SJSA1 (cell line): ENCODE measurements around the gene ZBTB8A. TPM values are rescaled to one million over a fixed set of nuclear protein-coding genes. Genes with fewer than 3 reads are reported as not detected.

Experiments
- DNase-seq, 2 experiments: peaks; one replicate each; pipeline ENCODE4 v3.0.0-alpha.2; 2015 to 2020; ENCODE audit warnings: low spot score in 2 of 2, low read depth in 1 of 2
- H3K27ac ChIP-seq: fragments of 250-450 bp; sonication (Bioruptor Pico); 2 replicates; pipeline ENCODE4 v1.5.1; 2020; ENCODE audit warnings: mild to moderate bottlenecking, moderate library complexity
- H3K27me3 ChIP-seq: fragments of 250-450 bp; sonication (Bioruptor Pico); replicated peaks from 2 replicates; pipeline ENCODE4 v1.5.1; 2020; ENCODE audit warnings: mild to moderate bottlenecking, moderate library complexity
- H3K36me3 ChIP-seq: fragments of 250-450 bp; sonication (Bioruptor Pico); 2 replicates; pipeline ENCODE4 v1.5.1; 2020; ENCODE audit warnings: mild to moderate bottlenecking
- H3K4me1 ChIP-seq: fragments of 250-450 bp; sonication (Bioruptor Pico); replicated peaks from 2 replicates; pipeline ENCODE4 v1.6.1; 2021; ENCODE audit warnings: mild to moderate bottlenecking
- H3K4me3 ChIP-seq: fragments of 250-450 bp; sonication (Bioruptor Pico); 2 replicates; pipeline ENCODE4 v1.5.1; 2020; ENCODE audit warnings: mild to moderate bottlenecking
- H3K9me3 ChIP-seq: fragments of 250-450 bp; sonication (Bioruptor Pico); replicated peaks from 2 replicates; pipeline ENCODE4 v1.5.1; 2020; ENCODE audit warnings: mild to moderate bottlenecking
- total RNA-seq: library from RNA; depleted of rRNA; stranded (reverse); fragments of >200 nt; shearing (Covaris generic); gene quantifications from 2 replicates; pipeline ENCODE4 v1.2.3, GENCODE V29; 2014; rRNA removed

ZBTB8A gene
- total RNA-seq, result 7.3 and 8.6 TPM in 2 replicates

- Histone ChIP-seq H3K4me1 (peaks cover 16% of the 10 kb centered on the region), H3K9me3 (no peaks in the 10 kb centered on the region), H3K36me3 (peaks cover 3% of the 10 kb centered on the region; the same call in 1 of the 2 replicates), H3K4me3 (peak within 1 kb of the TSS; percentile 73), H3K27me3 (no peaks in the 10 kb centered on the region), H3K27ac (peak within 1 kb of the TSS; percentile 59; the same call in 1 of the 2 replicates)
- DNase-seq, result peak; percentile 61 to 76
Observed at GRCh38 chr1:32538887-32539583, at the start of gene ZBTB8A. Gene ZBTB8A, plus strand, starts transcription at chr1:32539427. Its CDS starts 53,505 bp downstream, at chr1:32592932.

GRCh38 chr1:32489774-32490454, 49.3 kb upstream of the ZBTB8A start:
- no peak overlapping the region for H3K27ac ChIP-seq
- H3K4me3 ChIP-seq, result no peak overlapping the region
- peaks cover 3% of the 10 kb centered on the region; the same call in 1 of the 2 replicates for H3K4me1 ChIP-seq
- H3K36me3 ChIP-seq, result no peaks in the 10 kb centered on the region
- no peak for DNase-seq
- no peaks in the 10 kb centered on the region for H3K9me3 ChIP-seq
- no peaks in the 10 kb centered on the region for H3K27me3 ChIP-seq

DNA sequence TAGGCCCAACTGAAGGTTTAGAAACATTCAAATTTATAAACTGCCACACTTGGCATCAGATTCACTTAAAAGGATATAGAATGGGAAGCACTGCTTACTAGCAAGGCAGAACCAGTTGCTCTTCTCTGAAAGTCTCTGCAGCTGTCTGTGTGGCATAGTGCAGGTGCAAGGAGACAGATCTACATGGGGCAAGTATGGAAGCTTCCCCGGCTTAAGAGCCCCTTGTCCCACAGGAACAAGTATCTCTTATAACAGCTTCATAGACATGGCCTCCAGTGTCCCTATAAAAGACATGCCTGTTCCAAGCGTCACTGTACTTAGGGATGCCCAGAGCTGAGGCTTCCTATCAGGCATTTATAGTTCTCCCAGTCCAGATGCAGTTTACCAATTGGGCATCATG, 47.8 kb upstream of the ZBTB8A start:
- H3K9me3 ChIP-seq, result no peaks in the 10 kb centered on the region
- H3K4me1 ChIP-seq, result peaks cover 3% of the 10 kb centered on the region; the same call in 1 of the 2 replicates
- H3K27ac ChIP-seq, result no peak overlapping the region
- no peak overlapping the region for H3K4me3 ChIP-seq
- no peaks in the 10 kb centered on the region for H3K27me3 ChIP-seq
- DNase-seq, result no peak
- H3K36me3 ChIP-seq, result no peaks in the 10 kb centered on the region

DNA sequence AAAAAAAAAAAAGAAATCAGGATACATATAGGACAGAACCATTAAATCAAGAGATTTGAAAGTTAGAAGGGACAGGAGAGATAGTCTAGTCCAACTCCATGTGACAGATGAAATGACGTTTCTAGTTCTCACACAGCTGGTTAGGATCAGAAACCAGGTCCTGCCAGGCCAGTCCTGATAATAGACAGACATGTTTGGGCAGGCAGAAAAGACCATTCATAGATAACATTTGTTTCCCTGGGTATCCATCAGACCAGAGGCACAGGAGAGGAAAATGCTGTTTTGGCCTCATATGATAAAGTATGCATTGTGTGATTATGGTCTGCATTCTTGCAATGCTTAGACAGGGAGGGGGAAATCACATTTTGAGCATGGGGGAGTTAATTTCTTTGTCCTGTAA, 45.0 kb upstream of the ZBTB8A start:
- H3K4me3 ChIP-seq, result no peak overlapping the region
- no peaks in the 10 kb centered on the region for H3K27me3 ChIP-seq
- DNase-seq, result peak in 1 of 2 experiments; percentile 9

DNA sequence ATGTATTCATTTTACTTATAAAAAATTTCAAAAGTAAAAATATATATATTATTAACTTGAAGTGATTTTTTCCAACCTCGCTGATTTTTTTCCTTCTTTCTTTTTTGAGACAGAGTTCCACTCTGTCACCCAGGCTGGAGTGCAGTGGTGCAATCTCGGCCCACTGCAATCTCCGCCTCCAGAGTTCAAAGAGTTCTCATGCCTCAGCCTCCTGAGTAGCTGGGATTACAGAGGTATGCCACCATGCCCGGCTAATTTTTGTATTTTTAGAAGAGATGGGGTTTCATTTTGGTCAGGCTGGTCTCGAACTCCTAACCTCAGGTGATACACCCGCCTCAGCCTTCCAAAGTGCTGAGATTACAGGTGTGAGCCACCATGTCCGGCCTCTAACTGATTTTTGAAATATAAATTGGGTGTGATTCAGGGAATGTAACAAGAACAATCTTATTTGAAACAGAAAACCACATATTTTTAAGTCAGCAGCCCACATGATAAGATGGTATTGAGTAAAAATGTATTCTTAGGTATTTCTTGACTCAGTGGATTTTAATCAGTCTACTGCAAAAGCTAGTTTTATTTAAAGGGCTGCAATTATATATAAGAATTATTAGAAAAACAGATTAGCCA, 44.4 kb upstream of the ZBTB8A start:
- no peak overlapping the region for H3K4me3 ChIP-seq
- no peaks in the 10 kb centered on the region for H3K9me3 ChIP-seq
- DNase-seq, result no peak
- H3K4me1 ChIP-seq, result peaks cover 3% of the 10 kb centered on the region; the same call in 1 of the 2 replicates
- H3K36me3 ChIP-seq, result no peaks in the 10 kb centered on the region
- H3K27me3 ChIP-seq, result no peaks in the 10 kb centered on the region
- H3K27ac ChIP-seq, result no peak overlapping the region

More for the DNA sequence above, 45.0 kb upstream of the ZBTB8A start:
- H3K27ac ChIP-seq, result no peak overlapping the region
- peaks cover 3% of the 10 kb centered on the region; the same call in 1 of the 2 replicates for H3K4me1 ChIP-seq
- H3K9me3 ChIP-seq, result no peaks in the 10 kb centered on the region
- no peaks in the 10 kb centered on the region for H3K36me3 ChIP-seq

DNA sequence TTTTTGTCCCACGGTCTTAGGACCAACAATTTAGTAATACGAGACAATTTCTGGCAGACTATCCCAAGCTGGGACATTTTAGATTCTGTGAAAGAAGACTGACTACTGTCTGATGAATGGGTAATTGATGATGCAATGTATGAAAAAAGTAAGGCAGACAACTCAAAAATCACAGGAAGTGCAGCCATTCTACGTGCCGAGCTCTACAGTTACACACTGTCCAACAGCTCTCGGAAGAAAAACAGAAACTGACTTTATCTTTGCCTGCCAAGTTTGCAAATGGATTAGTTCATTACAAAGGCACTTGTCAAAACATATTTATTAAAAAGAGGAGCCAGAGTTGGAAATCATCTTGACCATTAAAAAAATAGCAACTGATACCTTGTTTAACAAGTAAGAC, 43.1 kb upstream of the ZBTB8A start:
- H3K4me3 ChIP-seq, result no peak overlapping the region
- peaks cover 4% of the 10 kb centered on the region for H3K36me3 ChIP-seq
- no peaks in the 10 kb centered on the region for H3K9me3 ChIP-seq
- no peak for DNase-seq
- no peak overlapping the region for H3K27ac ChIP-seq
- H3K27me3 ChIP-seq, result no peaks in the 10 kb centered on the region
- peaks cover 8% of the 10 kb centered on the region for H3K4me1 ChIP-seq

DNA sequence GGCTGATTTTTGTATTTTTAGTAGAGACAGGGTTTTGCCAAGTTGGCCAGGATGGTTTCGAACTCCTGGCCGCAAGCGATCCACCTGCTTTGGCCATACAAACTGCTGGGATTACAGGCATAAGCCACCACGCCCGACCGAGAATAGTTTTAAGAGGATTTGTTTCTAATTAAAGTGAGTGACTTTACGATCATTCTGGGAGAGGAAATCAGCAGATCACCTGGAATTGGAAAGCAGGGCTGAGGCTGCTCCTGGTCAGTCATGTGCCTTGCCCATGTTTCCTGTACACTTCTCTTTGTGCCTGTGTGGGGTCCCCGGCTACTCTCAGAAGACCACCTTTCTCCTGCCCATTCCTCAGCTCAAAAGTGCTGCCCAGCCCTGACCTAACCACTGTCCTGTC, 40.5 kb upstream of the ZBTB8A start:
- H3K36me3 ChIP-seq, result peaks cover 4% of the 10 kb centered on the region
- H3K4me3 ChIP-seq, result no peak overlapping the region
- no peak for DNase-seq
- peaks cover 9% of the 10 kb centered on the region for H3K4me1 ChIP-seq
- H3K9me3 ChIP-seq, result no peaks in the 10 kb centered on the region
- H3K27ac ChIP-seq, result no peak overlapping the region
- no peaks in the 10 kb centered on the region for H3K27me3 ChIP-seq

DNA sequence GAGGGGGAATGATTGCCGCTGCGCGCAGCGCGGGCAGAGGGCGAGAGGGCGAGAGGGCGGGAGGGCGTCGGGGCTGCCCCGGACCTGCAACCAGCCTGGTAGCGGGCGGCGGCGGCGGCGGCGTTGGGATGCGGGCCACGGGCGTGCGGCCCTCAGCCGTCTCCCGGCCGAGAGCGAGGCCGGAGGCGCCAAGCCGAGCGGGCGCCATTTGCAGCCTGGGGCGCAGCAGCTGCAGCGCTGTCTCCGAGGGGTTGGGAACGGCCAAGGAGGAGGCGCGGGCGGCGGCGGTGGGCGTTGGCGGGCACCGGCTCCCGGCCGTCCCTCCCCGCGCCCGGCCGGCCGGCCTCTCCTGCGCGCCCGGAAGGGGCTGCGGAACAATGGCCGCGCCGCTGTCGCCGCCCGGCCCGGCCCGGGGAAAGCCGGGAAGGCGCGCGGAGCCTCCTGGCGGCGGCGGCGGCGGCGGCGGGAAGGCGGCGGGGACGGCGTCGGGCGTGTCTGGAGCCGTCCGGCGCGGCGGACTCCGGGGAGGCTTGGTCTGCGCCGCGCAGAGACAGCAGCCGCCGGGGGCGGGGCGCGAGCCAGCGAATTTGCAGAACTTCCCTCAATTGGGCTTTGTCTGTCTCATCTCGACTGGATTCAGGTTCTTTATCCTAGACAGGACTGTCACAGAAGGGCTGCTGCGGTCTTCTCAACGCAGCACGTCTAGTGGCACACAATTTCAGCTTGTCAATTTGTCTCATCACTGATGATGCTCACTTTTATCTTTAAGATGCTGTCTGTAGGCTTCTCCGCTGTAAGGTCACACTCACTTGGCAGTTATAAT, 38.6 kb upstream of the ZBTB8A start:
- Histone ChIP-seq H3K27ac (peak overlapping the region; percentile 87), H3K4me1 (peaks cover 5% of the 10 kb centered on the region), H3K9me3 (no peaks in the 10 kb centered on the region), H3K36me3 (peaks cover 4% of the 10 kb centered on the region), H3K27me3 (no peaks in the 10 kb centered on the region), H3K4me3 (peak overlapping the region; percentile 95)
- DNase-seq, result peak; percentile 46 to 68

DNA sequence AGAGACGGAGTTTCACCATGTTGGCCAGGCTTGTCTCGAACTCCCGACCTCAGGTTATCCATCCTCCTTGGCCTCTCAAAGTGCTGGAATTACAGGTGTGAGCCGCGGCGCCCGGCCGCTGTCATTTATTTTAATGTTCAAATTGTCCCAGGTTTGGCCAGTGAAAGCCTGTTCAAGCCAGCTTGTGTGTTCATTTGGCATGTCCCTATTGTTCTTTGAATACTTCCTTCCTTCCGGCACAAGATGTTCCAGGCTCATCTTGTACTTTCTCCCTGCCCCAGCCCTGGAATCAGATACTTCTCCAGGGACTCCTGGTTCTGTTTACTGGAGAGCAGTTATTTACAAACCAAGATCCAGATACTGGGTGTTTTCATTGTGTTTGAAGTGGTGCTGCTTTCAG, 37.4 kb upstream of the ZBTB8A start:
- Histone ChIP-seq H3K4me1 (peaks cover 5% of the 10 kb centered on the region), H3K9me3 (no peaks in the 10 kb centered on the region), H3K4me3 (no peak overlapping the region), H3K36me3 (peaks cover 4% of the 10 kb centered on the region), H3K27me3 (no peaks in the 10 kb centered on the region), H3K27ac (no peak overlapping the region)
- no peak for DNase-seq

- H3K27me3 ChIP-seq, result no peaks in the 10 kb centered on the region
- no peaks in the 10 kb centered on the region for H3K9me3 ChIP-seq
- no peak overlapping the region for H3K27ac ChIP-seq
- H3K4me3 ChIP-seq, result no peak overlapping the region
- DNase-seq, result no peak
- H3K36me3 ChIP-seq, result peaks cover 4% of the 10 kb centered on the region
- H3K4me1 ChIP-seq, result peaks cover 5% of the 10 kb centered on the region
Observed at GRCh38 chr1:32503153-32503552, 36.1 kb upstream of the ZBTB8A start.

- no peak overlapping the region for H3K4me3 ChIP-seq
- H3K27me3 ChIP-seq, result no peaks in the 10 kb centered on the region
- no peak overlapping the region for H3K27ac ChIP-seq
- H3K9me3 ChIP-seq, result no peaks in the 10 kb centered on the region
- DNase-seq, result no peak
- H3K36me3 ChIP-seq, result no peaks in the 10 kb centered on the region
- no peaks in the 10 kb centered on the region for H3K4me1 ChIP-seq
Observed at GRCh38 chr1:32507021-32507420, 32.2 kb upstream of the ZBTB8A start.

- no peak overlapping the region for H3K4me3 ChIP-seq
- H3K27ac ChIP-seq, result no peak overlapping the region
- no peaks in the 10 kb centered on the region for H3K27me3 ChIP-seq
- no peaks in the 10 kb centered on the region for H3K9me3 ChIP-seq
- no peak for DNase-seq
- H3K36me3 ChIP-seq, result no peaks in the 10 kb centered on the region
- no peaks in the 10 kb centered on the region for H3K4me1 ChIP-seq
Observed at GRCh38 chr1:32508761-32509160, 30.5 kb upstream of the ZBTB8A start.

DNA sequence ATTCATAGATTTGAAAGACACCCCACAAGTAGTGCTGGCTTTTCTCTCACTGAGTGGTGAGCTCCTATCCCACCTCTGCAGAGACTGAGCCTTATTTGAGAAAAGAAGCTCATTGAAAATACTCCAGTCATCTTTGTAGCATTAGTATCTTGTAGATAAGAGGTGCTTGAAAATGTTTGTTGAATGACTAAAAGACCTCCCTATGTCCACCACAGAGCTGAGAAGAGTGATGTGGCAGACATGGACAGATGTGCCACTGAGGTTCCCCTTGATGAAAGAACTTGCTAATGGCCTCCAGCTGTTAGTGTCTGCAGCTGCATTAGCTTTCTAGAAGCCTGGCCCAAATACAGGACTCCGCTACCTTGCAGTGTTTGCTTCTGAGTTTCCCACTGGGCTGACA, 29.3 kb upstream of the ZBTB8A start:
- no peak overlapping the region for H3K4me3 ChIP-seq
- no peak for DNase-seq
- no peaks in the 10 kb centered on the region for H3K4me1 ChIP-seq
- H3K27me3 ChIP-seq, result no peaks in the 10 kb centered on the region
- H3K9me3 ChIP-seq, result no peaks in the 10 kb centered on the region
- no peaks in the 10 kb centered on the region for H3K36me3 ChIP-seq
- H3K27ac ChIP-seq, result no peak overlapping the region
